Naive B cell (primary cell): ENCODE measurements around the gene RPS18. TPM values are rescaled to one million over a fixed set of nuclear protein-coding genes. Genes with fewer than 3 reads are reported as not detected.

Experiments
- ATAC-seq, 2 donors: fragments of 150-1000 bp; cut with Tn5 transposase; 2 replicates each; pipeline ENCODE4 v1.10.0; 2021; ENCODE audit warnings: low read depth in 2 of 2, mild to moderate bottlenecking in 2 of 2, moderate library complexity in 2 of 2
- DNase-seq: peaks from one replicate; pipeline ENCODE4 v3.0.0; 2022
- H3K27ac Mint-ChIP-seq, 6 donors: one replicate each; pipeline ENCODE4 v1.8.0; 2020 to 2022; ENCODE audit warnings: mild to moderate bottlenecking in 6 of 6, mixed read lengths in 6 of 6, moderate library complexity in 5 of 6, inconsistent platforms in 2 of 6
- H3K27me3 Mint-ChIP-seq, 3 donors: one replicate each; pipeline ENCODE4 v1.8.0; 2021 to 2022; ENCODE audit warnings: mixed read lengths in 3 of 3, mild to moderate bottlenecking in 1 of 3
- H3K36me3 Mint-ChIP-seq, 2 donors: one replicate each; pipeline ENCODE4 v1.8.0; 2020 to 2022; ENCODE audit warnings: mixed read lengths in 2 of 2, inconsistent platforms in 1 of 2, mild to moderate bottlenecking in 1 of 2
- H3K4me1 Mint-ChIP-seq, 3 donors: one replicate each; pipeline ENCODE4 v1.8.0; 2020 to 2022; ENCODE audit warnings: mixed read lengths in 3 of 3, inconsistent platforms in 1 of 3, mild to moderate bottlenecking in 1 of 3, moderate library complexity in 1 of 3
- H3K4me3 Mint-ChIP-seq, 8 donors: one replicate each; pipeline ENCODE4 v1.8.0; 2020 to 2022; ENCODE audit warnings: mild to moderate bottlenecking in 8 of 8, mixed read lengths in 8 of 8, moderate library complexity in 8 of 8, inconsistent platforms in 2 of 8
- H3K9me3 Mint-ChIP-seq, 7 donors: one replicate each; pipeline ENCODE4 v1.8.0; 2020 to 2022; ENCODE audit warnings: mixed read lengths in 7 of 7, mild to moderate bottlenecking in 5 of 7, inconsistent platforms in 2 of 7, moderate library complexity in 1 of 7
- polyA plus RNA-seq, 6 donors: library from polyadenylated mRNA; unstranded; fragments of 300-500 nt; fragmentation: Illumina TruSeq; gene quantifications; one replicate each; pipeline ENCODE4 v1.2.3, GENCODE V29; 2021; ENCODE audit warnings: low read depth in 6 of 6

The RPS18 gene
- polyA plus RNA-seq, 6 donors from 2014 or later: 6,561 to 10,092 (median 8,290) TPM

DNA sequence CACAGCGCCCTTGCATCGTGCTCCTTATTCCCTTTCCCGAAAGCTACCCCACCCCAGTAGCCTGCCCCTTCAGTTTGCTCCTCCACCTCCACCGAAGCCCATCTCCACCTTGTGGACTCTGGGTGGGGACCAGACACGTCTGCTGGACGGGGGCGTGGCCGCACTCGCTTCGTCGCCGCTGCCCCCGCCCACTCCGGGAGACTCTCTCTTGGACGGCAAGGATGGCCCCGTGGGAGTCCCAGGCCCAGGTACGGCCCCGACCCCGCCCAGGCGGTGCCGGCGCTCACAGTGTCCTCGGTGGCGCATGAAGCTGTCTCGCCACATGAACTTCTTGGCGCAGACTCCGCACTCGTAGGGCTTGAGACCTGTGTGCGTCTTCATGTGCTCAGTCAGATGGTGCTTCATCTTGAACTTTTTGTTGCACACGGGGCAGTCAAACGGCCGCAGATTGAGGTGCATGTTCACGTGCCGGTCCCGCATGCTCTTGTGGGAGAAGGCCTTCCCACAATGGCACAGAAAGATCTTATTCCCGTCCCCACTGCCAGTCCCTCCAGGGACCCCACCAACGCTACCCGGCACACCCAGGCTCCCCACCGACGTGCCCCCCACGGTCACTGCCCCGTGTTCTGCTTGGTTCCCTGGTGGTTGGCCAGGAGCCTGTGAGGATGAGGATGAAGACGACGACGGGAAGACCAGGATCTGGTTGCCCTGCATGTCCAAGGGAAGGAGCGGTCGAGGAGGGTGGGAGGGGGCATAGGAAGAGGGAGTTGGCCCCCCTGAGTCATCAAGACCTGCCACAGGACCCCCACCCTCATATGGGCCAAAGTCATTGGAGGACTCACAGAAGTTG lies 43.3 kb downstream of the RPS18 start:
- Mint-ChIP-seq H3K27ac (peak overlapping the region; percentile 99 to 100 (median 100)), H3K4me3 (peak overlapping the region; percentile 94 to 100 (median 99)), H3K9me3 (no peaks in the 10 kb centered on the region), H3K27me3 (no peaks in the 10 kb centered on the region), H3K4me1 (peaks cover 65 to 85% (median 83%) of the 10 kb centered on the region in 3 donors), H3K36me3 (peaks cover 14 to 32% of the 10 kb centered on the region in 2 donors)
- ATAC-seq (no peak), DNase-seq (no peak)

GRCh38 chr6:33315793-33316602 lies 44.1 kb downstream of the RPS18 start:
- H3K9me3 Mint-ChIP-seq: no peaks in the 10 kb centered on the region
- peaks cover 19 to 37% of the 10 kb centered on the region in 2 donors for H3K36me3 Mint-ChIP-seq
- H3K27me3 Mint-ChIP-seq: no peaks in the 10 kb centered on the region
- H3K4me3 Mint-ChIP-seq: peak overlapping the region; percentile 82 to 100 (median 100)
- H3K4me1 Mint-ChIP-seq: peaks cover 74 to 92% (median 85%) of the 10 kb centered on the region in 3 donors
- DNase-seq (no peak), ATAC-seq (no peak)
- peak overlapping the region; percentile 88 to 100 (median 96) for H3K27ac Mint-ChIP-seq

GRCh38 chr6:33316603-33317418 lies 44.9 kb downstream of the RPS18 start:
- H3K9me3 Mint-ChIP-seq: no peaks in the 10 kb centered on the region
- ATAC-seq: no peak
- peak overlapping the region; percentile 89 to 100 (median 100) for H3K4me3 Mint-ChIP-seq
- peaks cover 76 to 96% (median 86%) of the 10 kb centered on the region in 3 donors for H3K4me1 Mint-ChIP-seq
- H3K36me3 Mint-ChIP-seq: peaks cover 19 to 37% of the 10 kb centered on the region in 2 donors
- peak overlapping the region; percentile 80 to 100 (median 97) for H3K27ac Mint-ChIP-seq
- no peak for DNase-seq
- no peaks in the 10 kb centered on the region for H3K27me3 Mint-ChIP-seq

- Mint-ChIP-seq H3K4me3 (peak overlapping the region; percentile 89 to 100 (median 100)), H3K4me1 (peaks cover 76 to 96% (median 86%) of the 10 kb centered on the region in 3 donors), H3K27me3 (no peaks in the 10 kb centered on the region), H3K27ac (peak overlapping the region; percentile 30 to 100 (median 88)), H3K9me3 (no peaks in the 10 kb centered on the region), H3K36me3 (peaks cover 19 to 36% of the 10 kb centered on the region in 2 donors)
- no peak for DNase-seq
- ATAC-seq: no peak
Observed at GRCh38 chr6:33317419-33317668, 45.5 kb downstream of the RPS18 start.

- Mint-ChIP-seq H3K9me3 (no peaks in the 10 kb centered on the region), H3K4me3 (peak within 1 kb of the TSS; percentile 89 to 100 (median 100)), H3K27ac (peak within 1 kb of the TSS; percentile 98 to 100 (median 99)), H3K36me3 (peaks cover 14 to 36% of the 10 kb centered on the region in 2 donors), H3K4me1 (peaks cover 75 to 91% (median 84%) of the 10 kb centered on the region in 3 donors), H3K27me3 (no peaks in the 10 kb centered on the region)
- peak; percentile 95 for DNase-seq
- peak; percentile 41 to 47 for ATAC-seq
Observed at GRCh38 chr6:33317669-33318425, 46.0 kb downstream of the RPS18 start, which contains the start of gene ZBTB22. Gene ZBTB22 (minus strand): TSS chr6:33317744. CDS start chr6:33316916, 828 bp downstream.

DNA sequence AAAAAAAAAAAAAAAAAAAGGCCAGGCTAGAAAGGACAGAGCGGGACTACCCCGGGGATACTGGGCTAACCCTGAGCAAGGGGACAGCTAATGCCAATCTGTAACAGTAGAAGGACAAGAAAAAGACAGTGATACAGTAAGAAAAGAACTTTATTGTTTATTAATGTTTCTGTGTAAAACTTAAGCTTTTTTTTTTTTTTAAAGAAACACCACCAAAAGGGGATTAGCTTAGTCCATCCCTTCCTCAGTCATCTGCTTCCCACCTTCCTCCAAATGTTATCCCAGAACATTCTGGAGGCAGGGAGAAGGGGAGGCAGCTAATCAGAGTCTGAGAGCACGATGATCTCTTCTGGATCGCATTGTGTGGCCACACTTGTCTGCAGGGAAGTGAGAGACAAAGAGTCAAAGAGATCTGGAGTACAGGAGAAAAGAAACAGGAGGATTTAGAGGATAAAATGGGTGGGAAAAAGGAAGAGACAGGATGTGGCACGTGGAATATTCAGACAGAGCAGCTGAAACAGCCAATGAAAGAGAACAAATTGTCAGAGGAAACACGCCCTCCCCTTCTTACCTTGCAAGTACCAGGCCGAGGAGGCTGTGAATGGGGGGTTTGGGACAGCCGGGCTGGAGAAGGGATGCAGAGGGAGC lies 46.7 kb downstream of the RPS18 start:
- H3K27me3 Mint-ChIP-seq: no peaks in the 10 kb centered on the region
- ATAC-seq (no peak), DNase-seq (no peak)
- peaks cover 13 to 33% of the 10 kb centered on the region in 2 donors for H3K36me3 Mint-ChIP-seq
- peak overlapping the region; percentile 89 to 100 (median 100) for H3K4me3 Mint-ChIP-seq
- H3K4me1 Mint-ChIP-seq: peaks cover 78 to 88% (median 87%) of the 10 kb centered on the region in 3 donors
- H3K9me3 Mint-ChIP-seq: no peaks in the 10 kb centered on the region
- peak overlapping the region; percentile 98 to 100 (median 98) for H3K27ac Mint-ChIP-seq

- DNase-seq (no peak), ATAC-seq (no peak)
- H3K36me3 Mint-ChIP-seq: peaks cover 13 to 33% of the 10 kb centered on the region in 2 donors
- peak overlapping the region in 6 of 8 donors; percentile 16 to 100 (median 92) for H3K4me3 Mint-ChIP-seq
- peaks cover 76 to 89% (median 81%) of the 10 kb centered on the region in 3 donors for H3K4me1 Mint-ChIP-seq
- H3K27me3 Mint-ChIP-seq: no peaks in the 10 kb centered on the region
- peak overlapping the region in 2 of 6 donors; percentile 60 to 100 for H3K27ac Mint-ChIP-seq
- no peaks in the 10 kb centered on the region for H3K9me3 Mint-ChIP-seq
Observed at GRCh38 chr6:33319939-33320314, 48.1 kb downstream of the RPS18 start.

- no peak for ATAC-seq
- Mint-ChIP-seq H3K27me3 (no peaks in the 10 kb centered on the region), H3K4me1 (peaks cover 70 to 83% (median 75%) of the 10 kb centered on the region in 3 donors), H3K27ac (peak overlapping the region in 4 of 6 donors; percentile 32 to 100 (median 83)), H3K36me3 (peaks cover 13 to 33% of the 10 kb centered on the region in 2 donors), H3K4me3 (peak overlapping the region; percentile 89 to 100 (median 97)), H3K9me3 (no peaks in the 10 kb centered on the region)
- no peak for DNase-seq
Observed at GRCh38 chr6:33320315-33321181, 48.7 kb downstream of the RPS18 start.

GRCh38 chr6:33321227-33321626 lies 49.4 kb downstream of the RPS18 start:
- Mint-ChIP-seq H3K4me1 (peaks cover 68 to 80% (median 74%) of the 10 kb centered on the region in 3 donors), H3K36me3 (peaks cover 13 to 33% of the 10 kb centered on the region in 2 donors), H3K4me3 (peak overlapping the region; percentile 89 to 100 (median 97)), H3K9me3 (no peaks in the 10 kb centered on the region), H3K27me3 (no peaks in the 10 kb centered on the region), H3K27ac (peak overlapping the region in 3 of 6 donors; percentile 87 to 95 (median 94))
- ATAC-seq: no peak
- DNase-seq: no peak

DNA sequence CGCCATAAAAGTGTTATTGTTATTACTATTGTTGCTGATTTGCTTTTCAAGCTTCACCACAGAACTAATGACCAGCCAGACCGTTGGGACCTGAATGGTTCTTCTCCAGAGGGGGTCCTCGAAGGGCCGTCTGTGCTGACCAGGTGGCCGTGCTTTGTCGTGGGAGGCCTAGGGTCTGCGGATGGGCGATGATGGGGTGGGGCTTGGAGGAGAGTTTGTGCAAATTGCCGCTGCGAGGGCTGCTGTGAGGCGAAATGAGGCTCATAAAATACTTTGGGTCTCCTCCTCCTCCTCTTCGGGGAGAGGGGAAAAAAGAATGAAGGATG lies 51.7 kb downstream of the RPS18 start:
- Mint-ChIP-seq H3K4me3 (peak overlapping the region; percentile 89 to 100 (median 98)), H3K27me3 (no peaks in the 10 kb centered on the region), H3K36me3 (peaks cover 13 to 29% of the 10 kb centered on the region in 2 donors), H3K9me3 (no peaks in the 10 kb centered on the region), H3K4me1 (peaks cover 54 to 63% (median 55%) of the 10 kb centered on the region in 3 donors), H3K27ac (peak overlapping the region; percentile 89 to 100 (median 96))
- ATAC-seq (no peak), DNase-seq (no peak)

- H3K9me3 Mint-ChIP-seq: no peaks in the 10 kb centered on the region
- DNase-seq (peak; percentile 86), ATAC-seq (peak; percentile 46 to 53)
- H3K27ac Mint-ChIP-seq: peak overlapping the region; percentile 89 to 100 (median 96)
- no peaks in the 10 kb centered on the region for H3K27me3 Mint-ChIP-seq
- peaks cover 54 to 62% (median 55%) of the 10 kb centered on the region in 3 donors for H3K4me1 Mint-ChIP-seq
- peaks cover 13 to 24% of the 10 kb centered on the region in 2 donors for H3K36me3 Mint-ChIP-seq
- H3K4me3 Mint-ChIP-seq: peak overlapping the region; percentile 89 to 100 (median 98)
Observed at GRCh38 chr6:33324125-33324524, 52.2 kb downstream of the RPS18 start.
